DND-41 (cell line): Measurements from ENCODE around the gene TOMT.

Experiments used
- EZH2 ChIP-seq: IDR thresholded peaks from 3 replicates; pipeline ENCODE4 v1.6.1; 2012; ENCODE audit warnings: borderline replicate concordance, low read depth, mild to moderate bottlenecking, moderate library complexity, low read length, inconsistent platforms; ENCODE audit not compliant: severe bottlenecking
- TF ChIP-seq, protein P1 (sequence below): IDR thresholded peaks from 2 replicates; pipeline ENCODE4 v1.5.1; 2012; ENCODE audit warnings: borderline replicate concordance, low read length, moderate library complexity, mild to moderate bottlenecking; ENCODE audit not compliant: poor library complexity, severe bottlenecking; ENCODE audit errors: extremely low read depth

DNA sequence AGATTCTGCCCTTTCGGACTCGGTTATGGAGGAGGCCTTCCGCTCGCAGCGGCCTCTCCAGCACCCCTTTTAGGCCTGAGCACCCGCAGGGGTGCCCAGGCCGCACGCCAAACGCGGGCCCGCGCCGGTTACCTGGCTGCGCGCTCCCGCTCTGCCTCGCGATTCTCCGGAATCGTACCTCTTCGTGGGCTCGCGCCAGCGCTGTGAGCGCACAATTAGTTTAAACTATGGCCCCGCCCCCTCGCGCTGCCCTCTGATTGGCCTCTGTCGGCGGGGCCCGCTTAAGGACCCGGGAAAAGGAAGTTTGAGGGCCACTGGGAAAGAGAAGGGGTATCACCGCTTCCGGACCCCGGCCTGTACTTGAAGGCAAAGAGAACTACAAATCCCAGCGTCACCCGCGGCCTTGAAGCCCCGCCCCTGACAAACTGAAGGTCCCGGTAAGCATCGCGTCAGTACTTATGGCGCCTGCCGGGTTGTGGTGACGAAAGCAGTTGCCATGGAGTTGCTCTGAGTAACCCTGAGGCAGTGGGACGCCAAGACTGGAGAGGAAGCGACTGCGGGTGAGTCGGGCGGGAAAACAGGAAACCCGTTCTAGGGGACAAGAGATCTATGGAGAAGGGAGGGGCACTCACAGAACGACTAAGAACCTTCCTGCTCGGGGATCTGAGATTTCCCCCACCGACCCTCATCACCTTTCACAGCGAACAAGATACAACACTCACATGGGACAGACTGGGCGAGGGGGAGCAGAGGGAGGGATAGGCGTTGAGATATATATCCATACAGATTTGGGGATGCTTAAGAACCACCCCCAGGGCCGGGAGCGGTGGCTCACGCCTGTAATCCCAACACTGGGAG, 25.2 kb upstream of the TOMT start, which contains the start of the genes LRRC51 and NUMA1:
- TF ChIP-seq, protein P1, sequence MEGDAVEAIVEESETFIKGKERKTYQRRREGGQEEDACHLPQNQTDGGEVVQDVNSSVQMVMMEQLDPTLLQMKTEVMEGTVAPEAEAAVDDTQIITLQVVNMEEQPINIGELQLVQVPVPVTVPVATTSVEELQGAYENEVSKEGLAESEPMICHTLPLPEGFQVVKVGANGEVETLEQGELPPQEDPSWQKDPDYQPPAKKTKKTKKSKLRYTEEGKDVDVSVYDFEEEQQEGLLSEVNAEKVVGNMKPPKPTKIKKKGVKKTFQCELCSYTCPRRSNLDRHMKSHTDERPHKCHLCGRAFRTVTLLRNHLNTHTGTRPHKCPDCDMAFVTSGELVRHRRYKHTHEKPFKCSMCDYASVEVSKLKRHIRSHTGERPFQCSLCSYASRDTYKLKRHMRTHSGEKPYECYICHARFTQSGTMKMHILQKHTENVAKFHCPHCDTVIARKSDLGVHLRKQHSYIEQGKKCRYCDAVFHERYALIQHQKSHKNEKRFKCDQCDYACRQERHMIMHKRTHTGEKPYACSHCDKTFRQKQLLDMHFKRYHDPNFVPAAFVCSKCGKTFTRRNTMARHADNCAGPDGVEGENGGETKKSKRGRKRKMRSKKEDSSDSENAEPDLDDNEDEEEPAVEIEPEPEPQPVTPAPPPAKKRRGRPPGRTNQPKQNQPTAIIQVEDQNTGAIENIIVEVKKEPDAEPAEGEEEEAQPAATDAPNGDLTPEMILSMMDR = no peak
- TF ChIP-seq EZH2 = no peak
